Measurements from ENCODE around the gene TULP1. TPM values are rescaled to one million over a fixed set of nuclear protein-coding genes. Genes with fewer than 3 reads are reported as not detected.

Gene TULP1
- total and polyA plus RNA-seq, 2 of the 8 experiments (the other 6 are each of a cell fraction or from before 2014, with no cell fraction given) = 3.2 to 6.8 TPM

- TF ChIP-seq CHD7 (IDR thresholded peaks at IDR 0.05; ENCODE audit: insufficient replicate concordance, low read length) (no peak), TEAD4 (IDR thresholded peaks at IDR 0.05; ENCODE audit: low read depth, low read length) (peak; percentile 6; the same call in 1 of the 2 replicates), EGR1 (IDR thresholded peaks at IDR 0.05; ENCODE audit: borderline replicate concordance, low read depth, low read length) (no peak), GABPA (IDR thresholded peaks at IDR 0.05; ENCODE audit: borderline replicate concordance, insufficient read depth, low read length) (no peak), SIX5 (IDR thresholded peaks at IDR 0.05; ENCODE audit: low read depth, low read length) (no peak), SIN3A (conservative IDR thresholded peaks at IDR 0.05 in 1 of 2, IDR thresholded peaks at IDR 0.05 in 1 of 2; ENCODE audit: low read depth in 1 of 2, low read length in 2 of 2) (no peak), NRF1 (IDR thresholded peaks at IDR 0.05; ENCODE audit: low read depth, low read length) (no peak)
- TF ChIP-seq, protein P1, sequence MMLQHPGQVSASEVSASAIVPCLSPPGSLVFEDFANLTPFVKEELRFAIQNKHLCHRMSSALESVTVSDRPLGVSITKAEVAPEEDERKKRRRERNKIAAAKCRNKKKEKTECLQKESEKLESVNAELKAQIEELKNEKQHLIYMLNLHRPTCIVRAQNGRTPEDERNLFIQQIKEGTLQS (IDR thresholded peaks at IDR 0.05; ENCODE audit: insufficient read depth, low read depth, low read length) = no peak
These were observed 10.3 kb upstream of the TULP1 start (continued) for GRCh38 chr6:35522660-35523658.
